Heart left ventricle (tissue), 13 donors: ENCODE data around the gene IKBKG.

Experiments used
- POLR2A ChIP-seq, 2 donors: fragments of 450-650 bp; IDR thresholded peaks; one replicate each; pipeline ENCODE4 v1.6.1; 2017; ENCODE audit warnings: antibody characterized with exemption in 2 of 2, mild to moderate bottlenecking in 2 of 2, moderate library complexity in 2 of 2
- TF ChIP-seq, protein P1 (sequence below), 12 donors: fragments of 200-600 bp; sonication (generic) in 4 of 12; IDR thresholded peaks; one replicate each; pipeline versions ENCODE4 v1.5.0 to v1.8.0; 2018 to 2022; ENCODE audit warnings: antibody characterized with exemption in 12 of 12, mild to moderate bottlenecking in 5 of 12
- donor health status: ischemic (EF 13 %, LVEDD 7.1; RV severe dilation, severe dysfunction).
- donor health status: DM: no; HTN: yes; CAD: no.
- donor health status: DM: no; HTN: no; CAD: no.
- donor health status: ischemic (EF 25% LVEDD 6.9; RV normal size, moderate dysfunction).
- donor health status: ischemic (EF 25% LVEDD 5.7; RV mildly dilated, moderate dysfunction).
- donor health status: ischemic (EF 35%, LVEDD 5.7; RV mildly dilated, moderate dysfunction).
- donor health status: nonischemic (EF 11% LVEDD 7.7; RV severe dilation, severe dysfunction).
- donor health status: DM: yes; HTN: yes; CAD: no.
- donor health status: PGD.
- donor health status: ischemic (EF 29% LVEDD 5.4; RV normal size, mild dysfunction).
- donor health status: nonischemic (EF 23%, LVEDD 6.1; RV moderate dilation, normal function).

DNA sequence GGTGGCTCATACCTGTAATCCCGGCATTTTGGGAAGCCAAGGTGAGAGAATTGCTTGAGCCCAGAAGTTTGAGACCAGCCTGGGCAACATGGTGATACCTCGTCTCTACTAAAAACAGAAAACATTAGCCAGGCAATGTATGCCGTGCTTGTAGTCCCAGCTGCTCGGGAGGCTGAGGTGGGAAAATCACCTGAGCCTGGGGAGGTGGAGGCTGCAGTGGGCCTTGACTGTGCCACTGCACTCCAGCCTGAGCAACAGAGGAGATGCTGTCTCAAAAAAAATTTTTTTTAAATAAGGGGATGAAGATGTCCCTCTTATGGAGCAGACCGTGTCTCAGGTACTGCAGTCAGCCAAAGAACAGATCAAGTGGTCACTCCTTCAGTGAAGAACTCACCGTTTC is 58.1 kb downstream of the IKBKG start:
- TF ChIP-seq POLR2A (IDR thresholded peaks at IDR 0.05), result no peak
- TF ChIP-seq, protein P1, sequence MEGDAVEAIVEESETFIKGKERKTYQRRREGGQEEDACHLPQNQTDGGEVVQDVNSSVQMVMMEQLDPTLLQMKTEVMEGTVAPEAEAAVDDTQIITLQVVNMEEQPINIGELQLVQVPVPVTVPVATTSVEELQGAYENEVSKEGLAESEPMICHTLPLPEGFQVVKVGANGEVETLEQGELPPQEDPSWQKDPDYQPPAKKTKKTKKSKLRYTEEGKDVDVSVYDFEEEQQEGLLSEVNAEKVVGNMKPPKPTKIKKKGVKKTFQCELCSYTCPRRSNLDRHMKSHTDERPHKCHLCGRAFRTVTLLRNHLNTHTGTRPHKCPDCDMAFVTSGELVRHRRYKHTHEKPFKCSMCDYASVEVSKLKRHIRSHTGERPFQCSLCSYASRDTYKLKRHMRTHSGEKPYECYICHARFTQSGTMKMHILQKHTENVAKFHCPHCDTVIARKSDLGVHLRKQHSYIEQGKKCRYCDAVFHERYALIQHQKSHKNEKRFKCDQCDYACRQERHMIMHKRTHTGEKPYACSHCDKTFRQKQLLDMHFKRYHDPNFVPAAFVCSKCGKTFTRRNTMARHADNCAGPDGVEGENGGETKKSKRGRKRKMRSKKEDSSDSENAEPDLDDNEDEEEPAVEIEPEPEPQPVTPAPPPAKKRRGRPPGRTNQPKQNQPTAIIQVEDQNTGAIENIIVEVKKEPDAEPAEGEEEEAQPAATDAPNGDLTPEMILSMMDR (IDR thresholded peaks at IDR 0.05), result no peak
